Naive B cell (primary cell): ENCODE results near the gene CD276. TPM values are rescaled to one million over a fixed set of nuclear protein-coding genes. Genes with fewer than 3 reads are reported as not detected.
A peak's percentile ranks its signal among the peaks of the same experiment; 100 is the strongest.

ENCODE experiments used
- ATAC-seq, 2 donors: fragments of 150-1000 bp; cut with Tn5 transposase; 2 replicates each; pipeline ENCODE4 v1.10.0; 2021; ENCODE audit warnings: low read depth in 2 of 2, mild to moderate bottlenecking in 2 of 2, moderate library complexity in 2 of 2
- DNase-seq: peaks from one replicate; pipeline ENCODE4 v3.0.0; 2022
- H3K27ac Mint-ChIP-seq, 6 donors: one replicate each; pipeline ENCODE4 v1.8.0; 2020 to 2022; ENCODE audit warnings: mild to moderate bottlenecking in 6 of 6, mixed read lengths in 6 of 6, moderate library complexity in 5 of 6, inconsistent platforms in 2 of 6
- H3K27me3 Mint-ChIP-seq, 3 donors: one replicate each; pipeline ENCODE4 v1.8.0; 2021 to 2022; ENCODE audit warnings: mixed read lengths in 3 of 3, mild to moderate bottlenecking in 1 of 3
- H3K36me3 Mint-ChIP-seq, 2 donors: one replicate each; pipeline ENCODE4 v1.8.0; 2020 to 2022; ENCODE audit warnings: mixed read lengths in 2 of 2, inconsistent platforms in 1 of 2, mild to moderate bottlenecking in 1 of 2
- H3K4me1 Mint-ChIP-seq, 3 donors: one replicate each; pipeline ENCODE4 v1.8.0; 2020 to 2022; ENCODE audit warnings: mixed read lengths in 3 of 3, inconsistent platforms in 1 of 3, mild to moderate bottlenecking in 1 of 3, moderate library complexity in 1 of 3
- H3K4me3 Mint-ChIP-seq, 8 donors: one replicate each; pipeline ENCODE4 v1.8.0; 2020 to 2022; ENCODE audit warnings: mild to moderate bottlenecking in 8 of 8, mixed read lengths in 8 of 8, moderate library complexity in 8 of 8, inconsistent platforms in 2 of 8
- H3K9me3 Mint-ChIP-seq, 7 donors: one replicate each; pipeline ENCODE4 v1.8.0; 2020 to 2022; ENCODE audit warnings: mixed read lengths in 7 of 7, mild to moderate bottlenecking in 5 of 7, inconsistent platforms in 2 of 7, moderate library complexity in 1 of 7
- polyA plus RNA-seq, 6 donors: library from polyadenylated mRNA; unstranded; fragments of 300-500 nt; fragmentation: Illumina TruSeq; gene quantifications; one replicate each; pipeline ENCODE4 v1.2.3, GENCODE V29; 2021; ENCODE audit warnings: low read depth in 6 of 6

The CD276 gene
- polyA plus RNA-seq, 6 donors from 2014 or later: not detected

DNA sequence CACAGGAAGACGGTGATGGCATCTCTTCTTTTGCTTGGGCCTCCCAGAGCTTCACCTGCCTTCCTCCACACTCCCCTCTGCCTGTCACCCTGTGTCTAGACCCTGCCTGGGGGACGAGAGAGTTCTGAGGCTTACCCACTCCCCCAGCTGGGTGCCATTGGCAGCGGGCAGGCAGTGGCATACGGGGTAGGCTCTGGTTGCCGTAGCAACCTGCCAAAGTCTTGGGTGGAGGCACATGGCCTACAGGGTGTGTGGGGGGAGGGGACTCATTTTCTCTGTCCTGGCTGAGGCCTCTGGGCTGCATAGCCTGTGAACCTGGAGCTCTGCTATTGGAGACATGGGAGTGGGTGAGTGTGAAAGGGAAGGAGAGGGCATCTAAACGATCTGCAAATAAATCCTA is 64.5 kb downstream of the CD276 start:
- no peak overlapping the region for H3K27ac Mint-ChIP-seq
- H3K36me3 Mint-ChIP-seq: peaks cover 0 to 3% of the 10 kb centered on the region in 2 donors
- H3K9me3 Mint-ChIP-seq: peaks cover 0 to 1% (median 0%) of the 10 kb centered on the region in 7 donors
- peaks cover 22 to 66% (median 58%) of the 10 kb centered on the region in 3 donors for H3K27me3 Mint-ChIP-seq
- ATAC-seq (no peak), DNase-seq (no peak)
- no peak overlapping the region for H3K4me3 Mint-ChIP-seq
- H3K4me1 Mint-ChIP-seq: peaks cover 0 to 5% (median 3%) of the 10 kb centered on the region in 3 donors

- Mint-ChIP-seq H3K4me1 (peaks cover 0 to 8% (median 3%) of the 10 kb centered on the region in 3 donors), H3K36me3 (peaks cover 0 to 11% of the 10 kb centered on the region in 2 donors), H3K27ac (no peak overlapping the region), H3K27me3 (peaks cover 30 to 74% (median 66%) of the 10 kb centered on the region in 3 donors), H3K9me3 (peaks cover 0 to 3% (median 0%) of the 10 kb centered on the region in 7 donors), H3K4me3 (no peak overlapping the region)
- ATAC-seq: no peak
- no peak for DNase-seq
Observed at GRCh38 chr15:73749533-73749932, 65.3 kb downstream of the CD276 start.

DNA sequence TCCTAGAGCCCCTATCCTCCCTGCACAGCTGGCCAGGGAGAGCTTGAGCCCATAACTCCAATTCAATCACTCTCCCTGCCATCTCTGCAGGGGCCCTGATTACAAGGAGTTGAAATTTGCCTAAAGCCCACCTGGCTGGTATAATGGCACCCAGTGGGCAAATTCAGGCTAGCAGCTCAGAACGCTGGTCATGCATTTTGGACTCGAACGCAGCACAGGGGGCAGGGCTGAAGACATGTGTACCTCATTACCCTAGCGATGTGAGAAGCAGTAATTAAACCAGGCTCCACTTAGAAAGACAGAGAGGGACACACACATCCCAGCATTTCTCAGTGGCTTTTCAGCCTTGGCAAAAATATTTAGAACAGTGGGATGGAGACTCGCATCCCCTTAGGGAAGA is 65.8 kb downstream of the CD276 start:
- no peak overlapping the region for H3K27ac Mint-ChIP-seq
- peaks cover 34 to 78% (median 71%) of the 10 kb centered on the region in 3 donors for H3K27me3 Mint-ChIP-seq
- DNase-seq (no peak), ATAC-seq (no peak)
- H3K4me3 Mint-ChIP-seq: peak overlapping the region in 2 of 8 donors; percentile 32
- peaks cover 0 to 3% (median 0%) of the 10 kb centered on the region in 7 donors for H3K9me3 Mint-ChIP-seq
- peaks cover 0 to 8% (median 3%) of the 10 kb centered on the region in 3 donors for H3K4me1 Mint-ChIP-seq
- peaks cover 0 to 14% of the 10 kb centered on the region in 2 donors for H3K36me3 Mint-ChIP-seq

- Mint-ChIP-seq H3K4me1 (peaks cover 0 to 8% (median 3%) of the 10 kb centered on the region in 3 donors), H3K27ac (no peak overlapping the region), H3K4me3 (peak overlapping the region in 2 of 8 donors; percentile 32 to 50), H3K36me3 (peaks cover 0 to 14% of the 10 kb centered on the region in 2 donors), H3K9me3 (peaks cover 0 to 3% (median 0%) of the 10 kb centered on the region in 7 donors), H3K27me3 (peaks cover 36 to 83% (median 73%) of the 10 kb centered on the region in 3 donors)
- no peak for ATAC-seq
- DNase-seq: no peak
Observed at GRCh38 chr15:73750438-73750837, 66.3 kb downstream of the CD276 start.

DNA sequence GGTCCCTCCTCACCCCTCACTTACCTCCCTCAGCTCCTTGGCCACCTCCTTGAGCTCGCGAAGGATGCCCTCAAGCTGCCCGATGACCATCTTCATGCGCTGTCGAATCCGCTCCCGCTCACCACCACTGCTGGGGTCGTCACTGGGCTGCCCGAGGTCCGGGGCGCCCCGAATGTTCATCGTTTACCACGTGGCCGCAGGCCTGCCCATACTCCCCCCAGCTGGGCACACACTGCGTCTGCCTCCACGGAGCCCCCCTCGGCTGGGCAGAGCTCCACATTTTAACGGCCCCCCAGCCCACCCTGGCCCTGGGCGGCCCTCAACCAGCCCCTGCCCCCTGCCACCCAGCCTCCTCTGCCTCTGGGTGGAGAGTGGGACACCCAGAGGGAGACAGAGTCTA is 66.8 kb downstream of the CD276 start:
- H3K27ac Mint-ChIP-seq: no peak overlapping the region
- H3K27me3 Mint-ChIP-seq: peaks cover 40 to 85% (median 76%) of the 10 kb centered on the region in 3 donors
- H3K9me3 Mint-ChIP-seq: peaks cover 0 to 3% (median 0%) of the 10 kb centered on the region in 7 donors
- H3K4me1 Mint-ChIP-seq: peaks cover 0 to 8% (median 3%) of the 10 kb centered on the region in 3 donors
- peaks cover 0 to 14% of the 10 kb centered on the region in 2 donors for H3K36me3 Mint-ChIP-seq
- DNase-seq: no peak
- no peak for ATAC-seq
- peak overlapping the region in 2 of 8 donors; percentile 50 to 52 for H3K4me3 Mint-ChIP-seq

DNA sequence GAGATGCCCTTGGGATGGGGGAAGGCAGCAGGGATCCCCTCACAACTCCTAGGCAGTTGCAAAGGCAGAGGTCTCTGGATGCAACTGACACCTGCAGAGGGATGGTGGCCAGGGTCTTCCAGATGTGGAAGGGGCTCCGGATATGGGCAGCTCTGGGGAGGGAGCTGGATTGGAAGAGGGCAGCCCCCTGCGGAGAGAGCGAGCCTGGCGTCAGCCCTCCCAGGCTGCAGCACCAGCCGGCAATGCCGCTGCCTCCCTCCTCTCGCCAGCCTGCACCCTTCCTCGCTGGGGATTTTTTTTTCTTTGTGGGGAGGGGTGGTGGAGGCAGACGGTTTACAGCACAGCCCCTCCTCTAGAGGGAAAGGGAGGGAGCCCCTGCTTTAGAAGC is 67.3 kb downstream of the CD276 start:
- no peak for DNase-seq
- peaks cover 39 to 85% (median 76%) of the 10 kb centered on the region in 3 donors for H3K27me3 Mint-ChIP-seq
- no peak for ATAC-seq
- peaks cover 0 to 3% (median 0%) of the 10 kb centered on the region in 7 donors for H3K9me3 Mint-ChIP-seq
- peaks cover 0 to 8% (median 3%) of the 10 kb centered on the region in 3 donors for H3K4me1 Mint-ChIP-seq
- H3K27ac Mint-ChIP-seq: no peak overlapping the region
- H3K4me3 Mint-ChIP-seq: peak overlapping the region in 2 of 8 donors; percentile 52 to 56
- H3K36me3 Mint-ChIP-seq: peaks cover 0 to 14% of the 10 kb centered on the region in 2 donors

DNA sequence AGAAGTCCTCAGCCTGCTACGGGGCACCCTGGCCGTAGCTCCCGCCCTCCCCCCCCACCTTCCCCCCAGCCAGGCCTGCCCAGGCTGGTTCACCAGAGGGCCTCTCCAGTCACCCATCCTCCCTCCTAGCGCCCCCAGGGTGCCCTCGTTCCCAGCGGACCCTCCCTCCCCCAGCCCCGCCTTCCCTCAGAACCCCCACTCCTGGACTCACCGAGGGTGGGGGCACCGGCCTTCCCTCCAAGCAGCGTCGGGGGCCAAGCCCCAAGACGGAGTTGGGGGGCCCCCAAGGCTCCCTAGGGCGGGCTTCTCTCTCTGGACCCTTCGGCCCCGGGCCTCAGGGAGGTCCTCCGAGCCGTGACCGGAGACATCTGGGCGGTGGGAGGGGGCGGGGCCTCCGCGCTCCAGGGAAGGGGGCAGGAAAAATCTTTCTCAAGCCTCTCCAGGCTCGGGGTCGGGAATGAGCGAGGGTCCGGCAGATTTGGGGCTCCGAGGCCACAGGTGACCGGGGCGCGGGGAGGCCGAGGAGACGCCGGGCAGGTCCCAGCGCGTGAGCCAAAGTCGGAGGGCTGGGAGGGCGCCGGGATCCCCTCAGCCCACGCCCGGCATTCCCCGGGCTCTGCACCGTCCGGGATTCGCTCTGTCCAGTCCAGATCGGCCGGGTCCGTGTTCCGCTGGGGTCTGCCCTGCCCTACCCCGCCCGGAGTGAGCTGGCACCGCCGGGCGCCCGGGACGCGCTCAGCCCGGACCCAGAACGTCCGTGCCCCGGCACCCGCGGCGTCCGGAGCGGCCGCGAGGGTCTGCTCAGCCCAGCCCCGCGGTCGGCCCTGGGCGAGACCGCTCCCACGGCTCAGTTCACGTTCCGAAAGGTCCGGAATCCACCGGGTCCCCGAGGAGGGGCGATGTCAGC is 68.0 kb downstream of the CD276 start:
- Mint-ChIP-seq H3K27me3 (peaks cover 36 to 78% (median 71%) of the 10 kb centered on the region in 3 donors), H3K36me3 (peaks cover 0 to 14% of the 10 kb centered on the region in 2 donors), H3K9me3 (peaks cover 0 to 3% (median 0%) of the 10 kb centered on the region in 7 donors), H3K4me1 (peaks cover 0 to 8% (median 3%) of the 10 kb centered on the region in 3 donors), H3K4me3 (no peak overlapping the region), H3K27ac (no peak overlapping the region)
- ATAC-seq (no peak), DNase-seq (no peak)

DNA sequence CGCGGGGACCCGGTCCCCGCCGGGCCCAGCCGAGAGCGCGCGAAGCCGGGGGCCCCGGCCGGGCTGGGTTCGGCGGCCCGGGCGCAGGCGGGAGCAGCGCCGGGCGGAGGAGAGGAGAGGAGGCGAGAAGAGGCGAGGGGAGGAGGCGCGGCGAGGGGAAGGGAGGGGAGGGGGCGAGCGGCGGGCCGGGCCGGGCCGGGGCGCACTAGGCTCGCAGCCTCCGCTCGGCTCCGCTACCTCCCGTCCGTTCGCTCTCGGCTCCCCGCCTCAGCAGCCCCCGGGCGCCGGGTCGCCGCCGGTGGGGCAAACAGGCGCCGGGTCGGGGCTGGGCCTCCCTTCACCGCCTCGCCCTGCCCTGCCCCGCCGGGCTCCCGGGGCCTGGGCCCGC is 68.6 kb downstream of the CD276 start:
- H3K36me3 Mint-ChIP-seq: peaks cover 0 to 14% of the 10 kb centered on the region in 2 donors
- no peak overlapping the region for H3K27ac Mint-ChIP-seq
- peaks cover 0 to 3% (median 0%) of the 10 kb centered on the region in 7 donors for H3K9me3 Mint-ChIP-seq
- DNase-seq: no peak
- no peak for ATAC-seq
- H3K4me1 Mint-ChIP-seq: peaks cover 0 to 8% (median 3%) of the 10 kb centered on the region in 3 donors
- peaks cover 36 to 72% (median 71%) of the 10 kb centered on the region in 3 donors for H3K27me3 Mint-ChIP-seq
- no peak overlapping the region for H3K4me3 Mint-ChIP-seq

- peaks cover 0 to 14% of the 10 kb centered on the region in 2 donors for H3K36me3 Mint-ChIP-seq
- peak within 1 kb of the TSS in 4 of 8 donors; percentile 2 to 50 (median 12) for H3K4me3 Mint-ChIP-seq
- H3K27ac Mint-ChIP-seq: no peak within 1 kb of the TSS
- H3K27me3 Mint-ChIP-seq: peaks cover 36 to 66% (median 65%) of the 10 kb centered on the region in 3 donors
- H3K4me1 Mint-ChIP-seq: peaks cover 0 to 8% (median 3%) of the 10 kb centered on the region in 3 donors
- H3K9me3 Mint-ChIP-seq: peaks cover 0 to 3% (median 0%) of the 10 kb centered on the region in 7 donors
- ATAC-seq (no peak), DNase-seq (no peak)
Observed at GRCh38 chr15:73753250-73754130, 69.3 kb downstream of the CD276 start, which contains the start of gene INSYN1. Gene INSYN1, minus strand, starts transcription at chr15:73753351. Its CDS starts 2,221 bp downstream, at chr15:73751130.

GRCh38 chr15:73754461-73754860 is 70.3 kb downstream of the CD276 start:
- Mint-ChIP-seq H3K4me3 (peak overlapping the region in 2 of 8 donors; percentile 8 to 63), H3K4me1 (peaks cover 0 to 8% (median 3%) of the 10 kb centered on the region in 3 donors), H3K27me3 (peaks cover 36 to 56% (median 56%) of the 10 kb centered on the region in 3 donors)

DNA sequence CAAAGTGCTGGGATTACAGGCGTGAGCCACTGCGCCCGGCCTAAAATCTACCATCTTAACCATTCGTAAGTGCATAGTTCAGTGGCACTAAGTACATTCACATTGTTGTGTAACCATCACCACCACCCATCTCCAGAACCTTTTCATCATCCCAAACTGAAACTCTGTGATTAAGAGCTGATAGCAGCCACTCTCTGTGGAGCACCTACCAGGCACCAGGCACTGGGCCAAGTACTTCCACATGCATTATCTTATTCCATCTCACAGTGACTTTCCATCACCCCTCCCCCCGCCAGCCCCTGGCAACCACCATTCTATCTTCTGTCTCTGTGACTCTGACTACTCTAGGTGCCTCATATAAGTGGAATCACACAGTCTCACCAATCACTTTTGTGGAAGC is 71.3 kb downstream of the CD276 start:
- Mint-ChIP-seq H3K4me1 (peaks cover 0 to 8% (median 3%) of the 10 kb centered on the region in 3 donors), H3K9me3 (peaks cover 0 to 3% (median 0%) of the 10 kb centered on the region in 7 donors), H3K36me3 (peaks cover 0 to 14% of the 10 kb centered on the region in 2 donors), H3K4me3 (no peak overlapping the region), H3K27ac (no peak overlapping the region), H3K27me3 (peaks cover 29 to 46% (median 46%) of the 10 kb centered on the region in 3 donors)
- ATAC-seq (no peak), DNase-seq (no peak)

More at GRCh38 chr15:73754461-73754860, 70.3 kb downstream of the CD276 start:
- no peak for DNase-seq
- H3K27ac Mint-ChIP-seq: no peak overlapping the region
- H3K36me3 Mint-ChIP-seq: peaks cover 0 to 14% of the 10 kb centered on the region in 2 donors
- peaks cover 0 to 3% (median 0%) of the 10 kb centered on the region in 7 donors for H3K9me3 Mint-ChIP-seq
- no peak for ATAC-seq

GRCh38 chr15:73755946-73756345 is 71.8 kb downstream of the CD276 start:
- H3K4me3 Mint-ChIP-seq: no peak overlapping the region

More at GRCh38 chr15:73755946-73756345, 71.8 kb downstream of the CD276 start:
- peaks cover 0 to 3% (median 0%) of the 10 kb centered on the region in 7 donors for H3K9me3 Mint-ChIP-seq
- peaks cover 26 to 44% (median 41%) of the 10 kb centered on the region in 3 donors for H3K27me3 Mint-ChIP-seq
- peaks cover 0 to 14% of the 10 kb centered on the region in 2 donors for H3K36me3 Mint-ChIP-seq
- no peak overlapping the region for H3K27ac Mint-ChIP-seq
- no peak for ATAC-seq
- H3K4me1 Mint-ChIP-seq: peaks cover 0 to 8% (median 3%) of the 10 kb centered on the region in 3 donors
- DNase-seq: no peak
